Measurements from ENCODE around the gene OR4E2. TPM values are rescaled to one million over a fixed set of nuclear protein-coding genes. Genes with fewer than 3 reads are reported as not detected.

OR4E2 gene
- total RNA-seq, 1 experiment from 2014 or later: not detected

DNA sequence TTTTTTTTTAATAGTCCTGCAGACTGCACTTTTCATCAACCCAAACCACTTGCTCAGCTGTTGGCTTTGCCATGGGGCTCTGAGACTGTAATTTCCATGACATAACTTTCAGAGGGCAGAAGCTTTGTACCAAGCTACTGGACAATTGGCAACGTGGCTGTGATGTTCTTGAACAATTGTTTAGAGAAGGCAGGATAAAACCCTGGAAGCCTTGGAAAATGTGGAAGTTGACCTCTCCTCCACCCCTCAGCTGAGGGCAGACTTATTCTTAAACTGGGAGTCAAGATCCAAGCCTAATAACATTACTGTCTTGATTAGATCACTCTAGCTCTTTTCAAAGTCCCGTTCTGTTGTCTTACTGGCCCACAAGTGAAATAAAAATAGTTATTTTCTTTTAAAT, 17.7 kb downstream of the OR4E2 start:
- DNase-seq: no peak
- peaks cover 5 to 13% of the 10 kb centered on the region in 2 experiments; a peak in 4 of 5 replicates for H3K9me3 Mint-ChIP-seq
- no peaks in the 10 kb centered on the region for H3K79me2 ChIP-seq (ENCODE audit: insufficient read depth, low read length)
- H4K8ac ChIP-seq (replicated peaks; ENCODE audit: insufficient read length, low read depth, low read length): no peak overlapping the region
- no peak overlapping the region for H2AK5ac ChIP-seq (ENCODE audit: insufficient read length, low read length)
- no peak overlapping the region for H3K14ac ChIP-seq (ENCODE audit: insufficient read depth, low read length)
- H4K20me1 ChIP-seq (ENCODE audit: control insufficient read depth, insufficient read depth, insufficient read length): no peaks in the 10 kb centered on the region
- no peaks in the 10 kb centered on the region for H3K9me3 ChIP-seq (ENCODE audit: control insufficient read depth, low read depth, low read length)
- no peak overlapping the region for H3K4me2 ChIP-seq (ENCODE audit: insufficient read depth, insufficient read length, low read length)
- no peaks in the 10 kb centered on the region for H3K23me2 ChIP-seq (ENCODE audit: insufficient read length, low read depth, low read length, poor library complexity, severe bottlenecking)
- no peak overlapping the region for H3K56ac ChIP-seq (ENCODE audit: insufficient read length, low read depth, low read length)
- no peak overlapping the region for H3T11ph ChIP-seq (ENCODE audit: low read length)
- no peak overlapping the region for H2BK120ac ChIP-seq (ENCODE audit: low read depth, low read length, poor library complexity, severe bottlenecking)
- no peak overlapping the region for H4K5ac ChIP-seq (ENCODE audit: insufficient read length, low read depth, low read length)
- H3K18ac ChIP-seq (ENCODE audit: insufficient read length, low read depth, low read length): no peak overlapping the region
- no peak overlapping the region for H2BK5ac ChIP-seq (ENCODE audit: insufficient read length, low read length)
- H3K4me1 ChIP-seq (ENCODE audit: insufficient read depth, low read length): no peaks in the 10 kb centered on the region
- no peaks in the 10 kb centered on the region for H3K36me3 Mint-ChIP-seq (ENCODE audit: insufficient read depth in 1 of 3, low read depth in 3 of 3)
- H3K27me3 ChIP-seq (ENCODE audit: insufficient read depth, low read length): no peaks in the 10 kb centered on the region
- no peak overlapping the region for H2BK20ac ChIP-seq (ENCODE audit: low read depth, low read length, poor library complexity, severe bottlenecking)
- peaks cover 6% of the 10 kb centered on the region for H3K27me3 Mint-ChIP-seq (ENCODE audit: low read depth)
- H3K4me3 Mint-ChIP-seq: no peak overlapping the region
- H3K4ac ChIP-seq (ENCODE audit: low read depth, low read length): no peak overlapping the region
- no CpG with 5 or more reads among the region's 2 CpGs for WGBS (ENCODE audit: extremely low coverage, insufficient read length, low lambda C conversion rate)
- H3K23ac ChIP-seq (ENCODE audit: insufficient read length, low read depth, low read length): no peak overlapping the region
- TF ChIP-seq, protein P1, sequence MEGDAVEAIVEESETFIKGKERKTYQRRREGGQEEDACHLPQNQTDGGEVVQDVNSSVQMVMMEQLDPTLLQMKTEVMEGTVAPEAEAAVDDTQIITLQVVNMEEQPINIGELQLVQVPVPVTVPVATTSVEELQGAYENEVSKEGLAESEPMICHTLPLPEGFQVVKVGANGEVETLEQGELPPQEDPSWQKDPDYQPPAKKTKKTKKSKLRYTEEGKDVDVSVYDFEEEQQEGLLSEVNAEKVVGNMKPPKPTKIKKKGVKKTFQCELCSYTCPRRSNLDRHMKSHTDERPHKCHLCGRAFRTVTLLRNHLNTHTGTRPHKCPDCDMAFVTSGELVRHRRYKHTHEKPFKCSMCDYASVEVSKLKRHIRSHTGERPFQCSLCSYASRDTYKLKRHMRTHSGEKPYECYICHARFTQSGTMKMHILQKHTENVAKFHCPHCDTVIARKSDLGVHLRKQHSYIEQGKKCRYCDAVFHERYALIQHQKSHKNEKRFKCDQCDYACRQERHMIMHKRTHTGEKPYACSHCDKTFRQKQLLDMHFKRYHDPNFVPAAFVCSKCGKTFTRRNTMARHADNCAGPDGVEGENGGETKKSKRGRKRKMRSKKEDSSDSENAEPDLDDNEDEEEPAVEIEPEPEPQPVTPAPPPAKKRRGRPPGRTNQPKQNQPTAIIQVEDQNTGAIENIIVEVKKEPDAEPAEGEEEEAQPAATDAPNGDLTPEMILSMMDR (conservative IDR thresholded peaks at IDR 0.05): no peak
- H2AFZ ChIP-seq (ENCODE audit: low read length): no peak overlapping the region
- no peak overlapping the region for H2BK12ac ChIP-seq (ENCODE audit: insufficient read length, low read depth, low read length)
- H3K27ac ChIP-seq (ENCODE audit: insufficient read length, low read depth, low read length): no peak overlapping the region
- no peak overlapping the region for H2BK15ac ChIP-seq (ENCODE audit: low read depth, low read length)
- H4K91ac ChIP-seq (ENCODE audit: insufficient read length, low read depth, low read length): no peak overlapping the region
- H3K27ac Mint-ChIP-seq: no peak overlapping the region
- no peaks in the 10 kb centered on the region for H3K79me1 ChIP-seq (ENCODE audit: insufficient read depth, low read depth, low read length, poor library complexity, severe bottlenecking)
- no peaks in the 10 kb centered on the region for H3K4me1 Mint-ChIP-seq
- no peak overlapping the region for H3K9ac ChIP-seq (ENCODE audit: extremely low read depth, insufficient read length, low read length)
